MM.1S (cell line): Measurements from ENCODE around the gene SGPL1.

ENCODE experiments used
- CTCF ChIP-seq: fragments of 300-600 bp; sonication (generic); IDR thresholded peaks from 2 replicates; pipeline ENCODE4 v1.5.1; 2016; ENCODE audit warnings: antibody characterized with exemption, low read length, mixed read lengths
- EZH2 ChIP-seq: fragments of 300-600 bp; sonication (generic); optimal IDR thresholded peaks from 2 replicates; pipeline ENCODE3; 2017; ENCODE audit warnings: low read depth, mild to moderate bottlenecking, antibody characterized with exemption, low read length, mixed read lengths
- EZH2phosphoT487 ChIP-seq: fragments of 300-600 bp; sonication (generic); IDR thresholded peaks from 2 replicates; pipeline ENCODE4 v1.6.1; 2018; ENCODE audit warnings: antibody characterized with exemption, low read length

DNA sequence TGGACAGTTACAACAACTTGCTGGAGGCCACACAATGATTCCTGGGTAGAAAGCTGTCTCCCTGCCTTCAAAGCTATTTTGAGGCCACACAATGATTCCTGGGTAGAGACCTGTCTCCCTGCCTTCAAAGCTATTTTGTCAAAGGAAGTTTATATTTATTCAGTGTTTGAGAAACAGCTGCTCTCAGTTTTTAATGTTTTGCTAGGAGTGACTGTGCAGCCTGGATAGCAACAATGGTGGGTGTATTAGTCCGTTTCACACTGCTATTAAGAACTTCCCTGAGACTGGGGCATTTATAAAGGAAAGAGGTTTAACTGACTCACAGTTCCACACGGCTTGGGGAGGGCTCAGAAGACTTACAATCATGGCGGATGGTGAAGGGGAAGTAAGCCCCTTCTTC is 3.9 kb upstream of the SGPL1 start:
- TF ChIP-seq CTCF (no peak), EZH2phosphoT487 (no peak), EZH2 (no peak)
